ENCODE measurements around the gene SCN2B.

Gene SCN2B, protein sequence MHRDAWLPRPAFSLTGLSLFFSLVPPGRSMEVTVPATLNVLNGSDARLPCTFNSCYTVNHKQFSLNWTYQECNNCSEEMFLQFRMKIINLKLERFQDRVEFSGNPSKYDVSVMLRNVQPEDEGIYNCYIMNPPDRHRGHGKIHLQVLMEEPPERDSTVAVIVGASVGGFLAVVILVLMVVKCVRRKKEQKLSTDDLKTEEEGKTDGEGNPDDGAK

GRCh38 chr11:118175993-118176777, at the start of gene SCN2B:
Gene SCN2B, minus strand, starts transcription at chr11:118176639. Its CDS starts 208 bp downstream, at chr11:118176431.
- no peak for DNase-seq (ENCODE audit: low read depth)

DNA sequence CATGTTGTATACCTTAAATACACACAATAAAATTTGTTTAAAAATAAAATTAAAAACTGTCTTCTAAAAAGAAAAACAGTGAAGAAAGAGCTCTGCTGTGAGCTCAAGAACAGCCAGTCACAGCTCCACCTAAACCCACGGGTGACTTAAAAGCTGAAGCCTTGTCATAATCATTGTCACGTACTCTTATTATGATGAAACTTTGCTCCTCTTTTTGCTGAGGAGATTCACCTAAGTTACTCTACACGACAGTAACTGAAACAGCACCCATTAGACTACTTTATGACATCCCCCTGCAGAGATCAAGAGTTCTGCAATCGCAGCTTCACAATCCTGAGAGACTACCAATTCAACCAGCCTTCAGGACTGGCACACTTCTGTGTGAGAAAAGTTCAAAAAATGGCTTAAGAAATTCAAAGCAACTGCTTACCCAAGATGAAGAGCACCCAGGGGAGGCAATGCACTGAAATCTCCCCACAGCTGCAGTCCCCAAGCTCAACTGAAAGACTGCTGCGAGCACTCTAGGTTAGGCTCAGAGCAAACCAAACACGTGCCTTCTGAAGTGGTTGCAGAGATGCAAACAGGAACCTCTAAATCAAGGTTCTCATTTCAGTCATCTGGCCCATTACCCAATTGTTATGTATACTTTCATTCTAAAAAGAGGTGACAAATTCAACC, 48.2 kb upstream of the SCN2B start, which contains the start of gene JAML:
TSS of gene JAML (minus strand) at position 501 of the 678 bp plus-strand sequence. CDS start 10,145 bp downstream, outside the sequence.
- DNase-seq (ENCODE audit: low read depth), result no peak

- DNase-seq (ENCODE audit: low read depth), result no peak
Measured at GRCh38 chr11:118223992-118224391, 47.6 kb upstream of the SCN2B start.

DNA sequence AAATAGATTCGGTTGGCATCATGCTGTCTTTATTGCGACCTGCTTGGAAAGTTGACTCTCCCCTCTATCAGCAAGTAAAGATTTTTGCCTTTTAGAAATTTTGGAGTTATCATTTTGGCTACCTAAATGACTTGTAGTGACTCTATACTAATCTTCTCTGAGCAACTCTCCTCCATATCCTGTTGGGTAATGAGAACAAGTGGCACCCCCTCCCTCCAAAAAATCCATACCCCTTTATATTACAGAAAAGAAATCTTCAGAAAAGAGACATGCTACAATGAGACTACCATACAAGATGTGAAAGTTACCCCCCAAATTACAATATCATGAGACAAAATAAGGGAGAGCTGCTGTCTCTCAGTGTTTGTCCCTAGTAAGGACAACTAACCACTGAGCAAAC, 47.1 kb upstream of the SCN2B start:
- DNase-seq (ENCODE audit: low read depth), result no peak

DNA sequence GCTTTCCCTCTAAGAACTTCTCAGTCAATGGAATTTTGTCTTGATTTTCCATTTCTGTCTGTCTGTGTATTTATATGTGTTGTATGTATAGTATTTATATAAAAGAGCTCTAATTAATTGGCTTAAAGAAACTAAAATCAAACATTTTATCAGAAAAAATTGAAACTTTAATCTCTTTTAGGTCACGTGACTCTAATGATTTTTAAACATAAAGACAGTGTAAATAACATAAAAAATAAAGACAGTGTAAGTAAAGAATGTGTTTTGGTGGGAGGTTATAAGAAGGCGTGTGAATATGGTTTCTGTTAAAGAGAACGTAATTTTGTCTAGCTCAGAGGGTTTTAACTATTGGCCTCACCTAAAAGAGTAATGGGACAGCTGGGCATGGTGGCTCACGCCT, 46.0 kb upstream of the SCN2B start:
- no peak for DNase-seq (ENCODE audit: low read depth)

- DNase-seq (ENCODE audit: low read depth), result no peak
Measured at GRCh38 chr11:118221419-118221818, 45.0 kb upstream of the SCN2B start.

GRCh38 chr11:118219732-118220131, 43.3 kb upstream of the SCN2B start:
- DNase-seq (ENCODE audit: low read depth), result no peak

- no peak for DNase-seq (ENCODE audit: low read depth)
Measured at GRCh38 chr11:118219244-118219643, 42.8 kb upstream of the SCN2B start.

DNA sequence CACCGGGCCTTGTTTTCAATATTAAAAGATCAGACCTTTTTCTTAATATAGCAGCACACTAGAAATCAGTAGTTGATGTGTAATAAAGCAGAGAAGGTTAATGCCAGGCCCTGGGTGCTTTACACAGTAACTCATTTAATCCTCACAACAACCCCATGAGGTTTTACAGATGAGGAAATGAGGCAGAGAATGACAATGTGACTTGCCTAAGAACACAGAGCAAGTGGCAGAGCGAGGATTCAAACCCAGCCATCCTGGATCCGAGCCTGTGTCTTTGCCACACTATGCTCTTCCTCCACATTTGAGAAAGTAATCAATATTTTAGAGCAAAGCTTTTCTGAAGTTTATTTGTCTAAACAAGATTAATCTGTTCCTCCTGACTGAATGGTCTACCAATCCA, 41.1 kb upstream of the SCN2B start:
- DNase-seq (ENCODE audit: low read depth), result no peak

DNA sequence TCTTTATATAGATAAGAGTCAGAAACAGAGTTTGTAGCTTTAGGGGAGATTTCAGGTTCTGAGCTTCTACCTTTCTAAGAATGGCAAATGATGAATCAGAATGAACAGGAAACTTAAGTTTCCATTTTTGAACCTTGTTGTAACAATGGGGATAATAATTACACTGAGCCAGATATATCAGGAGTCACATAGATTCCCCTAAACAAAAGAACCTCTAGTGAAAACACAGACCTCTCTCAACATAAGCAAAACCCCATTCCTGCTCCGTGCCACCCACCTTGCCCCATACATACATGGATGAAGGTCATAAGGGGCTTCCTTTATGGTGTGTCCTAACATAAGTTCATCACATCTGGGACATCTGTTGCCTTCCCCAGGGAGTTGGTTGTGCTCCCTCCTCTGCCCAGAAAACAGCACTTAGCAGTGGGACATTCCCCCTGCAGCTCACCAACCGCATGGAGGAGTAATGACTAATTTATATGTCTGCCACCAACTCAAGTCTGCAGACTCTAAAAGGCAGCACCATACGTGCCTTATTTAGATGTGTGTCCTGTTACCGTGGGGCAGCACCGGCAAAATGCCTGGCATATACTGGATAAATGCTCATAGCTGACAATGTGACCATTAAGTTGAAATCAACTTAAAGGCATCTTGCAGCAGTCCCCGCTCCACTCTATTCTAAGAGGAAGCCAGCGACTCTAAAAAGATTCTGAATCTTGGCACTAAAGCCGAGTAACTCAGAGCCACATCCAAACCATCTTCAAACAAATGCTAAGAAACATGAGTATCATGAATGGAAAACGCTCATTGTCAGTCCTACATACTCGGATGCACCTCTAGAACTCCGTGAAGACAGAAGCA, 40.4 kb upstream of the SCN2B start:
- DNase-seq (ENCODE audit: low read depth), result no peak

GRCh38 chr11:118215765-118216164, 39.3 kb upstream of the SCN2B start:
- DNase-seq (ENCODE audit: low read depth), result no peak

DNA sequence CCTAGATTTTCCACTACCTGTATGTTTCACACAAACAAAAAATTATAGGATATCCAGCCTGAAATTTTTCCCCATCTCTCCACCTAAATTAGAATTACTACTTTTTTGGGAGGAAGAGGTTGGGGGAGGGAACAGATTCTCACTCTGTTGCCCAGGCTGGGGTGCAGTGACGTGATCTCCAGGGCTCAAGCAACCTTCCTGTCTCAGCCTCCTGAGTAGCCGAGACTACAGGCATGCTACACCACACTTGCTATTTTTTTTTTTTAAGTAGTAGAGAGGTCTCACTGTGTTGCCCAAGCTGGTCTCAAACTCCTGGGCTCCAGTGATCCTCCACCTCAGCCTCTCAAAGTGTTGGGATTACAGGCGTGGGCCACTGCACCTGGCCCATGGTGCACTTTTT, 38.8 kb upstream of the SCN2B start:
- DNase-seq (ENCODE audit: low read depth), result no peak

DNA sequence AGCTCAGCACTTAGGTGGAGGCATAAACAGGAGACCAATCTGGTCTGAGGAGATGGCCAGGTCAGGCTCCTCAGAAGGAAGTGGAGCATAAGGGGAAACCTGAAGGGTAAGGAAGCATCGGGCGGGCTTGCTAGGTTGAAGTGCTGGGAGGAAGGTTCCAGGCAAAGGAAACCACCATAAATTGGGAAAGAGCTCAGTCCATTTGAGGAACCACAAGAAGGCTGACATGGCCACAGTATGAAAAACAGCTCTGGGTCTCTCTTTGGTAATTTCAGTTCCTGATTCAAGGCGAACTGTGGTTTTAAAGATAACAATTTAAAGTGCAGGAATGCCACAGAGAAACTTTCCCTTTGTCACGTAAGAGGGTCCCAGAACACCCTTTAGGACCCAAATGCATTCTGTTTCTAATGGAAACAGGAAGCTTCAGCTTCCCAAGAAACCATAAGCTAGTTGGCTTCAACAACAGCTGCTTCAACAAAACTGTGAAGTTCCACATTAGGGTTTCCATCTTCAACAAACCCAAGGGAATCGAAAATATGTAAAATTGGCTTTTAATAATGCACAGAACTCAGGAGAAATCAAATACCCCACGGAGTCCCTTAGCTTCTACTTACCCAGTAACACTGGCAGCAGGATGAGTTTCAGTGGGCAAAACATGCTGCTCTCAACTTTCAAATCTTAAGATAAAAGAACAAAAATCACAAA, 37.9 kb upstream of the SCN2B start:
- no peak for DNase-seq (ENCODE audit: low read depth)

DNA sequence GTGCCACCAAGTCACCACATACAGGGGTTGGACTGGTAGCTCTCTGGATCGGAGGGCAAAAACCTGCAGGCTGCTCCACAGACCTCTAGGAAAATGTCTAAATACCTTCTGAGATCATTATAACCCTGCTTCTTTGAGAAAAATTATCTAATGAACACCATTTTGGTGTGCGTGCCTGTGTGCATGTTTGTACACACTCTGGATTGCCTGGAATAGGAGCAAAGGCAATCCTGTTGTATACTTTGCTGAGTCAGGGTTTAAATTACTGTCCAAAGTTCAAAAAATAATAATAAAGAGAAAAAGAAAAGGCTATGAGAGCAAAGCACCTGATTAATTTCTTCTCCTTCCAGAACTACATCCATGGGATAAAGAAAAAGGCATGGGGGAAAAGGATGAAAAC, 37.3 kb upstream of the SCN2B start:
- DNase-seq (ENCODE audit: low read depth), result no peak

- no peak for DNase-seq (ENCODE audit: low read depth)
Measured at GRCh38 chr11:118213201-118213600, 36.8 kb upstream of the SCN2B start.

- no peak for DNase-seq (ENCODE audit: low read depth)
Measured at GRCh38 chr11:118212781-118213191, 36.3 kb upstream of the SCN2B start.

- no peak for DNase-seq (ENCODE audit: low read depth)
Measured at GRCh38 chr11:118212131-118212725, 35.8 kb upstream of the SCN2B start.

GRCh38 chr11:118211006-118211405, 34.6 kb upstream of the SCN2B start:
- no peak for DNase-seq (ENCODE audit: low read depth)

- no peak for DNase-seq (ENCODE audit: low read depth)
Measured at GRCh38 chr11:118210323-118210722, 33.9 kb upstream of the SCN2B start.

- DNase-seq (ENCODE audit: low read depth), result no peak
Measured at GRCh38 chr11:118209033-118209432, 32.6 kb upstream of the SCN2B start.

GRCh38 chr11:118207079-118207478, 30.6 kb upstream of the SCN2B start:
- no peak for DNase-seq (ENCODE audit: low read depth)
